GM18508 (cell line): ENCODE results near the gene PIKFYVE.
"Not testable (repeated sequence)": the region's sequence is repeated elsewhere in the genome, so short reads cannot be mapped to it uniquely, and the experiment has no call there.

Experiments
- ATAC-seq: cut with Tn5 transposase; IDR thresholded peaks from one replicate; pipeline ENCODE4 v1.9.1; 2021; ENCODE audit warnings: moderate number of reproducible peaks; ENCODE audit not compliant: insufficient read depth, unreplicated experiment

PIKFYVE gene

GRCh38 chr2:208254871-208255556 is 11.0 kb upstream of the PIKFYVE start, which contains the start of gene IDH1:
Gene IDH1 (minus strand): TSS chr2:208255071. CDS start chr2:208251551, 3,520 bp downstream.
- peak; percentile 46 for ATAC-seq

- ATAC-seq: peak; percentile 7
Observed at GRCh38 chr2:208255557-208256106, 10.4 kb upstream of the PIKFYVE start.

DNA sequence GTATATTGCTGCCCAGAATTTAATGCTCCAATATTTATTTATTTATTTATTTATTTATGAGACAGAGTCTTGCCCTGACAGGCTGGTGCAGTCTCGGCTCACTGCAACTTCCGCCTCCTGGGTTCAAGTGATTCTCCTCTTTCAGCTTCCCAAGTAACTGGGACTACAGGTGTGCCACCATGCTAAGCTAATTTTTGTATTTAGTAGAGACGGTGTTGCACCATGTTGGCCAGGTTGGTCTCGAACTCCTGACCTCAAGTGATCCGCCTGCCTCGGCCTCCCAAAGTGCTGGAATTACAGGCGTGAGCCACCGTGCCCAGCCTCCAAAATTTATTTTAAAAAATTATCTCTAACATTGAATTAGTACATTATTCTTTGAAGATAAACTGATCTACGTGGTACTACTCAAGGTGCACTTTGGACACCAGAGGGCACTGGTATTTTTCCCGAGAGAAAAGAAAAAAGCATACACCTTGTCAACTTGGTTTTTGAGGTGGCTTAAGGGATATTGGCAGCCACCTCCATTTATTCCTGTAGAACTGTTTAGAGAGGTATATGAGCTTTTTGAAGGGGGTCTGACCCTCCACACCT is 9.8 kb upstream of the PIKFYVE start:
- ATAC-seq: no peak

DNA sequence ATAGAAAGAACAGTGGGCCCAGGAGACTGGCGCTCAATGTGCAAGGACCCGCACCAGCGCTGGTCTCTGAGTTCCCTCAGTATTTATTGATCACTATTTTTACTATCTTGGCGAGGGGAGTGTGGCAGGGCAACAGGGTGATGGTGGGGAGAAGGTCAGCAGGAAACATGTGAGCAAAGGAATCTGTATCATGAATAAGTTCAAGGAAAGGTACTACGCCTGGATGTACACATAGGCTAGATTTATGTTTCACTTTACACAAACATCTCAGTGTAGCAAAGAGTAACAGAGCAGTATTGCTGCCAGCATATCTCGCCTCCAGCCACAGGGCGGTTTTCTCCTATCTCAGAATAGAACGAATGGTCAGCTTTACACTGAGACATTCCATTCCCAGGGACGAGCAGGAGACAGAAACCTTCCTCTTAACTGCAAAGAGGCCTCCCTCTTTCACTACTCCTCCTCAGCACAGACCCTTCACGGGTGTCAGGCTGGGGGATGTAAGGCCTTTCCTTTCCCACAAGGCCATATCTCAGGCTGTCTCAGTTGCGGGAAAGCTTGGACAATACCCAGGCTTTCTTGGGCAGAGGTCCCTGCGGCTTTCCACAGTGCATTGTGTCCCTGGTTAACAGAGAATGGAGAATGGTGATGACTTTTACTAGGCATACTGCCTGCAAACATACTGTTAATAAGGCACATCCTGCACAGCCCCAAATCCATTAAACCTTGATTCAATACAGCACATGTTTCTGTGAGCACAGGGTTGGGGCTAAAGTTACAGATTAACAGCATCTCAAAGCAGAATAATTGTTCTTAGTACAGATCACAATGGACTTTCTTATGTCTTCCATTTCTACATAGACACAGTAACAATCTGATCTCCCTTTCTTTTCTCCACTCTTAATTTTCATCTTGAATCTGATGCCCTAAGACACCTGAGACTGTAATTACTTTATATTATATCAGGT is 8.9 kb upstream of the PIKFYVE start:
- not testable (repeated sequence) for ATAC-seq

DNA sequence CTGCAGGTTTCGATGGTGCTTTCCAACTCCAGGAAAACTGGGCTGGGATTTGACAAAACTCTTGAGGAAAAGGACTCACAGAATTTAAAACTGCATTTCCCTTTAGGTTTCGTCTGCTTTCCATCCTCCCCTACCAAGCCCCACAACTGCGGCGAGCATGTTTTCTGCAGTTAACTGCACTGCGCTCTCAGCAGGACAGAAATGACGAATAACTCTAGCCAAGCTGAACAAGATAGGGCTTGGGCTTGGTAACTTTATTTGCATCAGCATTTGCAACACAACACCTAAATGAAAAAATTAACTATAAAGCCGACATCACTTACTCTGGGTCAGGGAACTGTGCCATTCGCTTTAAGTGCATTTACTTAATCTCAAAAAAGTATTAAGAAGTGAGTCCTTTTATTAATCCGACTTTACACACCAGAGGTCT is 669 bp upstream of the PIKFYVE start:
- ATAC-seq: peak; percentile 25

GRCh38 chr2:208266553-208266893 is 468 bp downstream of the PIKFYVE start:
- ATAC-seq: peak; percentile 8

- ATAC-seq: no peak
Observed at GRCh38 chr2:208266936-208267335, 881 bp downstream of the PIKFYVE start.

GRCh38 chr2:208267526-208267925 is 1.5 kb downstream of the PIKFYVE start:
- not testable (repeated sequence) for ATAC-seq

DNA sequence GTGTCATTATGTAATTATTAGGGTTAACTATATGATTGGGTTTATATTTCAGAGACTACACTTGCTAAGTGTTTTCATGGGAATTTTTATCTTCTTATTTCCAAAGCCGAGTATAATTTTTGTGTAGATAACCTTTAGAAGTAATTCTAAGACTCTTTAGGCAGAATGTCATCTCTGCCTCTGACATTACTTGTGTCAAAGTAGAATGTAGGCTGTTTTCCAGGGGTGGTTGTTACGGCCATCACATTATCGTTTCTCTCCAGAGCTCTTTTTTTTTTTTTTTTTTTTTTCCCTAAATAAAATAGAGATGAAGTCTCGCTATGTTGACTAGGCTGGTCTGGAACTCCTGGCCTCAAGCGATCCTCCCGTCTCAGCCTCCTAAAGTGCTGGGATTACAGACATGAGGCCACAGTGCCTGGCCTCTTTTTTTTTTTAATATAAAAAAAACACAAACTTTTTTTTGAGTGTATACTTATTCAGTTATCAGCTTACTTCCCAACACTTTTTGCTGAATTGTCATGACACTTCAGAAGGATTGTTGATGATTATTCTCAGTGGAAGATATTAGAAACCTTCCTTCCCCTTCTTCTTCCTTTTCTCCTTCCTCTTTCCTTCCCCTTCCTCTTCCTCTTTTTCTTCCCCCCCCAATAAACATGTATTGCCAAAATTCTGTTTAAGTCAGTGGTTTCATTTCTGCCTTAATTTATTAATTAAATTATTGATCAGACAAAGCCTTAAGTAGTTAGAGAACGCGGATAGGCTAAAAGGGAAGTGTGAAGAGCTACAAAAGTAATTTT is 2.3 kb downstream of the PIKFYVE start:
- ATAC-seq: no peak

DNA sequence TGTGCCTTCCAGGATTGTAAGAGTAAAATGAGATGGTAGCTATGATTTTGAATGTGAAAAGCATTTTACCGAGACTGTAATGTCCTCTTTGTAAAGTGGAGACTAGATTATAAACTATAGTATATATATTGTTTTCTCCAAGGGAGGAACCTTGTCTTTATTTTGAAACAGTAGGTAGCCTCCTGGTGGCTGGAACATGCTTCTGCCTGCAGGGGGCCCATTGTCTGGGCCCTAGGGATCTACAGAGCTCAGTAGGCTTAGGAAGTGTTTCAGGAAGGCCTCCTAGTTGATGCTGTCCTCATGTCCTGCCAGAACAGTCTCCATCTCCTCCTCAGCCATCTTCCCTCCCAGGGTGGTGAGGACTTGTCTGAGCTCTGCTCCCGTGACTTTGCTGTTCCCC is 3.0 kb downstream of the PIKFYVE start:
- ATAC-seq: no peak

- no peak for ATAC-seq
Observed at GRCh38 chr2:208274748-208275147, 8.7 kb downstream of the PIKFYVE start.

- ATAC-seq: no peak
Observed at GRCh38 chr2:208278549-208278948, 12.5 kb downstream of the PIKFYVE start.

GRCh38 chr2:208279236-208279635 is 13.2 kb downstream of the PIKFYVE start:
- ATAC-seq: no peak

- ATAC-seq: no peak
Observed at GRCh38 chr2:208280234-208280633, 14.2 kb downstream of the PIKFYVE start.

DNA sequence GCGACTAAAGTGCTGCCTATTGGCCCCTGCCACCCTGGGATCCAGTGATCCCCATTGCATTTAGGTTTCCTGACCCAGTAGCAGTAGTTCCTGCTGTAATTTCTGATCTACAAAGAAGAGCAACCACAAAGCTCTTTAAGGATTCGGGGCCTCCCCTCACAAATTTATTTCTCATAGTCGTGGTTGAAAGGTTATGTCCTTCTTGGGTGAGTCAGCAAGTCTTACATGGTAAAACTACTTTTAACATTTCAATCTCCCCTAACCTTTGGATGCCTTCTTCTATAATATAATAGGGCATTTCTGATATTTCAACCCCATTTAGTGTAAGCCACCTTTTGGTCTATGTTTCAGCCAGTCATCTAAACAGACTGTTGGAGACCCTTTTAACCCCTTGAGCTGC is 14.9 kb downstream of the PIKFYVE start:
- no peak for ATAC-seq

- no peak for ATAC-seq
Observed at GRCh38 chr2:208285853-208286252, 19.8 kb downstream of the PIKFYVE start.

DNA sequence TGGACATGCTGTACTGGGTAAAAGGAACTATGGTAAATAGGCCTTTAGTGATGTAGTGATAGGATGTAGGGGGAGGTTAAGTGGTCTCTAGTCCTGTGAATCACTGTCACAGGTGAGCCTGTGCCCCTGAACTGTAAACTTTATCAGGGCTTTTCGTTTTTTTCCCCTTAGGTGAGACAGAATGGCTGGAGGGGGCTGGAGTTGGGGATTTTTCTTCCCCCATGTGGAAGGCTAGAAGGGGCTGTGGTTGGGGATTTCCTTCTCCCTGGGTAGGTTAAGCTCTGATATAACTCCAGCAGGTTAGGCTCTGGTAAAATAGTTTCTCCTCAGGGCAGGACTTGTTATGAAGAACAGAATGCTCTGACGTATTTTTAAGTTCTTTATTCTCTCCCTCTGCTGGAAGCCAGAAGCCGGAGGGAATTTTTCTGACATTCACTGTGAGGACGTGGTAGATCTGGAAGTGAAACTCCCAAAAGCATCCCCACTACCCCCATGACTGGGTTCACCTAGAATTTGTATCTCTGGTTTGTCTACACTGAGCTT is 28.5 kb downstream of the PIKFYVE start:
- ATAC-seq: peak; percentile 55

DNA sequence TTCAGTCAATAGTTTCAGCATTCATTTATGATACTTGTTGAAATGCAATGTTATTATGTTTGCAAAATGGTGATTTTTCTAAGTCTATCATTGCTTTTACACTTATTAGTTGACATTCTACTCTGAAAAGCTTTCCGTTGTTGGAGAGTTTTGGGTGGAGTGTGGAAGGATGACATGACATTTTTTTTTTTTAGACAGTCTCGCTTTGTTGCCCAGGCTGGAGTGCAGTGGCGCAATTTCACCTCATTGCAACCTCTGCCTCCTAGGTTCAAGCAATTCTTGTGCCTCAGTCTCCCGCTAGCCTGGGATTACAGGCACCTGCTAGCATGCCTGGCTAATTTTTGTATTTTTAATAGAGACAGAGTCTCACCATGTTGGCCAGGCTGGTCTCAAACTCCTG is 29.8 kb downstream of the PIKFYVE start:
- ATAC-seq: no peak

GRCh38 chr2:208296610-208297009 is 30.6 kb downstream of the PIKFYVE start:
- no peak for ATAC-seq

DNA sequence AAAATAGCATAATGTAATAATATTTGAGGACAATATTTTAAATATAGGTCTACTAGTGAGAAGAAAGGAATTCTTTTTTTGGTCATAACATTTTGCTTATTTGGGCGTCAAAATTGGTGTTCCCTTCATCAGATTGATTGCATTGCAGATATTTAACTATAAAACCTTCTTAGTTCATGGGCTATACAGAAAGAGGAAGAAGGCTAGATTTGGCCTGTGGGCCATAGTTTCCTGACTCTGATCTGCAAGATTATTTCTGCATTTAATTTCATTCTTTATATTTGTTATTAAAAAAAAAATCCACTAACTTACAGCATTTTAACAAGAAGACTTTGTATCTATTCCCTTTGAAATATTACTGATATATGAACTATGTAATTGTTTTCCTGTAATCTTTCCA is 31.9 kb downstream of the PIKFYVE start:
- ATAC-seq: no peak
